A673 (cell line): ENCODE data around the gene FGF3.

Source experiments
- EZH2 ChIP-seq: fragments of 200-600 bp; sonication (generic); IDR thresholded peaks from 2 replicates; pipeline ENCODE4 v1.6.1; 2017; ENCODE audit warnings: borderline replicate concordance, low read depth, mild to moderate bottlenecking, mixed read lengths, antibody characterized with exemption, low read length; ENCODE audit not compliant: poor library complexity, severe bottlenecking
- TF ChIP-seq, protein P1 (sequence below): fragments of 300-800, 200-600 bp; sonication (generic); conservative IDR thresholded peaks from 2 replicates; pipeline ENCODE4 v1.5.1; 2017; ENCODE audit warnings: low read depth, mild to moderate bottlenecking, antibody characterized with exemption, low read length, moderate library complexity, mixed read lengths

DNA sequence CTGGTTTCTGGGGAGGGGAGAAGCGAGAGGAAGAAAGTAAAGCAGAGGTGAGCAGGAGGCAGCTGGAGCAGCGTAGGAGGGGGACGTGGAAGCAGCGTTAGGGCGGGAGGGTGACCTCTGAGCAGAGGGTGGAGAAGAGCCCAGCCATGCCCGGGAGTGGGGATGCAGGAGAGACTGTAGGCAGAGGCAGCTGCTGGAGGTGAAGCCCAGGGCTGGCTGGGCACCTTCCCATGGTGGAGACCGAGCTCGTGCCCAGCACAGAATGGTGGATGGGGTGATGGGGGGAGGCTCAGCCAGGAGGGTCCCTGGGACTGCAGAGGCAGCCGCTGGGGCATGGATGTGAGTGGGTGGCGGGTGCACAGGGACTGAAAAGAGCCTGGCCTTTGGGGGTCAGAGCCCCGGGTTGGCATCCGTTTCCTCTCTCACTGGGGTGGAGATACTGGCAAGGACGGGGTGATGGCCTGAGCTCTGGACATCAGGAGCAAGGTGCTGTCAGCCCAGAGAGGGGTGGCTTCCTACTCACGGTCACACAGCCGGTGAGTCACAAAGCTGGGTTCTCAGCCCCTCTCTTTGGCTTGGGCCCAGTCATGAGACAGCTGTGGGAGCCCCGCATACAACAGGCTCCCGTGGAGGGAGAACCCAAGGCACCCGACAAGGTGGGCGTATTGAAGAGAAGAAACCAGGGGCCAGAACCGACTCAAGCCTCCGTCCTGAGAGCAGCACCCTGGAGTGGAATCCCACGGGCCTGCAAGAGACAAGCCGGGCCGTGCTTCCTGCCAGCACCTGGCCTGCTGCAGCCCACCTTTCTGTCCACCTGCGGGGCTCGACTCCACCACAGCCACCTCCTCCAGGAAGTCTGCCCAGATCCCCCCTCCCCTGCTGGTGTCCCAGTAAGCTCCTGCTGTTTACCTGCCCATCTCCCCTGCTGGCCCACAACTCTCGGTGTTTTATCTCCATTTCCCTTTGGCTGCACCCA, 45.8 kb upstream of the FGF3 start:
- TF ChIP-seq, protein P1, sequence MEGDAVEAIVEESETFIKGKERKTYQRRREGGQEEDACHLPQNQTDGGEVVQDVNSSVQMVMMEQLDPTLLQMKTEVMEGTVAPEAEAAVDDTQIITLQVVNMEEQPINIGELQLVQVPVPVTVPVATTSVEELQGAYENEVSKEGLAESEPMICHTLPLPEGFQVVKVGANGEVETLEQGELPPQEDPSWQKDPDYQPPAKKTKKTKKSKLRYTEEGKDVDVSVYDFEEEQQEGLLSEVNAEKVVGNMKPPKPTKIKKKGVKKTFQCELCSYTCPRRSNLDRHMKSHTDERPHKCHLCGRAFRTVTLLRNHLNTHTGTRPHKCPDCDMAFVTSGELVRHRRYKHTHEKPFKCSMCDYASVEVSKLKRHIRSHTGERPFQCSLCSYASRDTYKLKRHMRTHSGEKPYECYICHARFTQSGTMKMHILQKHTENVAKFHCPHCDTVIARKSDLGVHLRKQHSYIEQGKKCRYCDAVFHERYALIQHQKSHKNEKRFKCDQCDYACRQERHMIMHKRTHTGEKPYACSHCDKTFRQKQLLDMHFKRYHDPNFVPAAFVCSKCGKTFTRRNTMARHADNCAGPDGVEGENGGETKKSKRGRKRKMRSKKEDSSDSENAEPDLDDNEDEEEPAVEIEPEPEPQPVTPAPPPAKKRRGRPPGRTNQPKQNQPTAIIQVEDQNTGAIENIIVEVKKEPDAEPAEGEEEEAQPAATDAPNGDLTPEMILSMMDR, result no peak
- TF ChIP-seq EZH2, result no peak
